Spleen (tissue), 7 donors: ENCODE measurements around the gene KANSL1.

Experiments
- POLR2A ChIP-seq, 3 donors: fragments of 450-650 bp; IDR thresholded peaks; one replicate each; pipeline ENCODE4 v1.5.1; 2017; ENCODE audit warnings: antibody characterized with exemption in 3 of 3, mild to moderate bottlenecking in 1 of 3
- TF ChIP-seq, protein P1 (sequence below), 11 experiments: fragments of 200-600 bp in 7 of 11; fragments of 450-650 bp in 4 of 11; sonication (generic) in 4 of 11; IDR thresholded peaks in 8 of 11; conservative IDR thresholded peaks in 3 of 11; 1 replicate in 7 of 11; 2 replicates in 4 of 11; pipeline versions ENCODE4 v1.4.0 to v1.8.0; 2016 to 2021; ENCODE audit warnings: antibody characterized with exemption in 11 of 11, inconsistent platforms in 4 of 11, mild to moderate bottlenecking in 1 of 11
- donor health status: DM: no; HTN: no; CAD: no; lungs with moderate emphysema.
- donor health status: DM: no; HTN: no; CAD: no.
- donor health status: DM: no; HTN: no; CAD: no.

DNA sequence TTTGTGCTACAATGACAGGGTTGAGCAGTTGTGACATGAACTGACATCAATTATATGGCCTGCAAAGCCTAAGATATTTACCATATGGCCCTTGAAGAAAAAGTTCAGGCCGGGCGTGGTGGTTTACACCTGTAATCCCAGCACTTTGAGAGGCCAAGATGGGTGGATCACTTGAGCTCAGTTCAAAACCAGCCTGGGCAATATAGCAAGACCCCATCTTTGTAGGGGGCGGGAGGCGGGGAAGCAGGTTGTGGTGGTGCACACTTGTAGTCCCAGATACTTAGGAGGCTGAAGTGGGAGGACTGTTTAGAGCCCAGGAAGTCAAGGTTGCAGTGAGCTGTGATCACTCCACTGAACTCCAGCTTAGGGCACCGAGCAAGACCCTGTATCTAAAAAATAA is 145.8 kb downstream of the KANSL1 start:
- TF ChIP-seq, protein P1, sequence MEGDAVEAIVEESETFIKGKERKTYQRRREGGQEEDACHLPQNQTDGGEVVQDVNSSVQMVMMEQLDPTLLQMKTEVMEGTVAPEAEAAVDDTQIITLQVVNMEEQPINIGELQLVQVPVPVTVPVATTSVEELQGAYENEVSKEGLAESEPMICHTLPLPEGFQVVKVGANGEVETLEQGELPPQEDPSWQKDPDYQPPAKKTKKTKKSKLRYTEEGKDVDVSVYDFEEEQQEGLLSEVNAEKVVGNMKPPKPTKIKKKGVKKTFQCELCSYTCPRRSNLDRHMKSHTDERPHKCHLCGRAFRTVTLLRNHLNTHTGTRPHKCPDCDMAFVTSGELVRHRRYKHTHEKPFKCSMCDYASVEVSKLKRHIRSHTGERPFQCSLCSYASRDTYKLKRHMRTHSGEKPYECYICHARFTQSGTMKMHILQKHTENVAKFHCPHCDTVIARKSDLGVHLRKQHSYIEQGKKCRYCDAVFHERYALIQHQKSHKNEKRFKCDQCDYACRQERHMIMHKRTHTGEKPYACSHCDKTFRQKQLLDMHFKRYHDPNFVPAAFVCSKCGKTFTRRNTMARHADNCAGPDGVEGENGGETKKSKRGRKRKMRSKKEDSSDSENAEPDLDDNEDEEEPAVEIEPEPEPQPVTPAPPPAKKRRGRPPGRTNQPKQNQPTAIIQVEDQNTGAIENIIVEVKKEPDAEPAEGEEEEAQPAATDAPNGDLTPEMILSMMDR (IDR thresholded peaks at IDR 0.05 in 8 of 11, conservative IDR thresholded peaks at IDR 0.05 in 3 of 11): no peak
- no peak for TF ChIP-seq POLR2A (IDR thresholded peaks at IDR 0.05)
